ENCODE results near the gene DDRGK1.

Gene DDRGK1

GRCh38 chr20:3235666-3236324, 31.3 kb upstream of the DDRGK1 start:
- DNase-seq (ENCODE audit: low spot score), result peak; percentile 84

DNA sequence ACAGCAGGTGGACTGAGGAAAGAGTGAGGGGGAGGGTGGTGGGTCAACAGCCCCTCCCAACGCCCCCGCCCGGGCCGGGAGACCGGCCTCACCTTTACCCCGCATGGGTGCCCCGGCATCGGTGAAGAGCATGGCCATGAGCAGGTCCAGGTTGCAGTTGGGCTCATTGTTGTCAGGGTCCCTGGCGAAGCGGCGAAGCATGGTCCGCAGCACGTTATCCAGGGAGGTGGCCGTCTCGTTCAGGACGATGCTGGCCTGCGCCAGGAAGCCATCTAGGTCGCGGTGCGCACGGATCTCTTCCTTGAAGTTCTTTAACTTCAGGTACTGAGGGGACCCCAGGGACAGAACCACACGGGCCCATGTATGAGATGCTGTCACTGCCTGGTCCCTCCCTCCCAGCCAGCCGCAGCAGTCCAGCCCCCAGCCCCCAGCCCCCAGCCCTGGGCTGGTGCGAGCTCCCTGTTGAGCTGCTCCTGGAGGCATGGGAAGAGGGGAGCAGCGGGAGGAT, 29.6 kb upstream of the DDRGK1 start:
- no peak for DNase-seq (ENCODE audit: low spot score)

- no peak for DNase-seq (ENCODE audit: low spot score)
These were observed 28.9 kb upstream of the DDRGK1 start for GRCh38 chr20:3233131-3233990.

DNA sequence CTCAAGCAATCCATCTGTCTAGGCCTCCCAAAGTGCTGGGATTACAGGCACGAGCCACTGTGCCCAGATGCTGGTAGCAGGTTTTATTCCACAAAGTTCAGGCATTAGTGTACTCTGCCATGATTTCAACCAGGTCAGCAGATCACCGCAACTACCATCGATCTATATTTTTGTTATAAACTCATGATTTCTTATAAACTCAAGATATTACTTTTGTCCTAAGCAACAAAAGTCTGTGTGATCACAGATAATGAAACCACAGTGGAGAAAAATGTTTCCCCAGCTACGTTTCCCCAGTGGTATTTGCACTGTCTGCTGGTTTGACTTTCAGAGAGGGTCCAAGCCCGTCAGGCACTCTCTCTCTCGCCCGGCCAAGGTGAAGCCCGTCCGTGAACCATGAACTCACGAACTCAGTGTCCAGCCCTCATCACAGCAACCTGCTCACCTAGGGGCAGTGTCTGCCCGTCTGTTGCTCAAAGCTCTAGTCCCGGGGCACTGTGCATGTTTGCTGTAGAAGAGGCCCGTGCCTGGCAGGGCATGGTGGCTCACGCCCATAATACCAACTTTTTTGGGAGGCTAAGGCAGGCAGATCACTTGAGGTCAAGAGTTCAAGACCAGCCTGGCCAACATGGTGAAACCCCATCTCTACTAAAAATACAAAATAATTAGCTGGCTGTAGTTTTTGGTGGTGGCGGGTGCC, 27.6 kb upstream of the DDRGK1 start:
- DNase-seq (ENCODE audit: low spot score), result no peak

GRCh38 chr20:3231116-3231515, 26.6 kb upstream of the DDRGK1 start:
- no peak for DNase-seq (ENCODE audit: low spot score)

GRCh38 chr20:3229798-3230197, 25.3 kb upstream of the DDRGK1 start:
- DNase-seq (ENCODE audit: low spot score), result no peak

- no peak for DNase-seq (ENCODE audit: low spot score)
These were observed 24.7 kb upstream of the DDRGK1 start for GRCh38 chr20:3229158-3229557.

- no peak for DNase-seq (ENCODE audit: low spot score)
These were observed 24.2 kb upstream of the DDRGK1 start for GRCh38 chr20:3228750-3229032.

- no peak for DNase-seq (ENCODE audit: low spot score)
These were observed 23.7 kb upstream of the DDRGK1 start for GRCh38 chr20:3227936-3228749.

GRCh38 chr20:3227506-3227905, 23.0 kb upstream of the DDRGK1 start:
- peak; percentile 30 for DNase-seq (ENCODE audit: low spot score)

GRCh38 chr20:3226864-3227263, 22.4 kb upstream of the DDRGK1 start:
- DNase-seq (ENCODE audit: low spot score), result no peak

GRCh38 chr20:3226093-3226492, 21.6 kb upstream of the DDRGK1 start:
- no peak for DNase-seq (ENCODE audit: low spot score)

GRCh38 chr20:3224681-3225421, 20.4 kb upstream of the DDRGK1 start:
- no peak for DNase-seq (ENCODE audit: low spot score)

GRCh38 chr20:3223994-3224680, 19.7 kb upstream of the DDRGK1 start:
- DNase-seq (ENCODE audit: low spot score), result no peak

- no peak for DNase-seq (ENCODE audit: low spot score)
These were observed 19.1 kb upstream of the DDRGK1 start for GRCh38 chr20:3223651-3223993.

GRCh38 chr20:3222635-3223600, 18.4 kb upstream of the DDRGK1 start:
- DNase-seq (ENCODE audit: low spot score), result peak; percentile 83

GRCh38 chr20:3221398-3222226, 17.1 kb upstream of the DDRGK1 start:
- peak; percentile 38 for DNase-seq (ENCODE audit: low spot score)

GRCh38 chr20:3218307-3218988, 14.0 kb upstream of the DDRGK1 start:
- DNase-seq (ENCODE audit: low spot score), result peak; percentile 56

Measured in kidney tubule cell (primary cell).